ENCODE data around the gene CCDC188.

Gene CCDC188

DNA sequence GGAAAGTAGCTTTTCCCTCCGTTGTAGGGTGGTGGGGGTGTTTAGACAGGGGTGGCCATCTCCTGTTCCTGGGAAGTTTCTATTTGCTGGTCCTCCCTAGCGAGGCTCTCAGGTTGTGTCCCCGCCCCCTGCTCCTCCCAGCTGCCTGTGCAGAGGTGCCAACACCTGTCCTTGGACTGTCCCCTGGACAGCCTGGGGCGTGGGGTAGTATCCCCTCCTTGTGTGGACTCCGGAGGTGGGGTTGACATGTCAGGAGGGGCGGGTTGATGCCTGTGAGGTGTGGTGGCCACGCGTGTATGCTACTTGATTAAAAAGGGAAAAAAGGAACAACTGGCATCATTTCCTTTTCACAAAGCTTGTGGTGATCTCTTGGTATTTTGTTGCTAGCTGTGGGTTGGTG lies 49.2 kb downstream of the CCDC188 start:
- TF ChIP-seq CTCF (IDR thresholded peaks at IDR 0.05; ENCODE audit: borderline replicate concordance, insufficient read depth, low read depth, low read length): no peak

GRCh38 chr22:20099099-20099711 lies 51.6 kb downstream of the CCDC188 start:
- no peak overlapping the region for H3K4me3 ChIP-seq (ENCODE audit: low read depth, low read length)
- TF ChIP-seq CTCF (IDR thresholded peaks at IDR 0.05; ENCODE audit: borderline replicate concordance, insufficient read depth, low read depth, low read length): no peak

More for the DNA sequence above, 49.2 kb downstream of the CCDC188 start:
- no peak overlapping the region for H3K4me3 ChIP-seq (ENCODE audit: low read depth, low read length)

Measured in GM12875 (cell line).